HG03108 (cell line): ENCODE measurements around the gene ZNF770.
A peak's percentile ranks its signal among the peaks of the same experiment; 100 is the strongest.
"Not testable (repeated sequence)": the region's sequence is repeated elsewhere in the genome, so short reads cannot be mapped to it uniquely, and the experiment has no call there.

ENCODE experiments used
- ATAC-seq: cut with Tn5 transposase; IDR thresholded peaks from one replicate; pipeline ENCODE4 v1.9.1; 2021; ENCODE audit warnings: moderate library complexity; ENCODE audit not compliant: unreplicated experiment

Gene ZNF770

DNA sequence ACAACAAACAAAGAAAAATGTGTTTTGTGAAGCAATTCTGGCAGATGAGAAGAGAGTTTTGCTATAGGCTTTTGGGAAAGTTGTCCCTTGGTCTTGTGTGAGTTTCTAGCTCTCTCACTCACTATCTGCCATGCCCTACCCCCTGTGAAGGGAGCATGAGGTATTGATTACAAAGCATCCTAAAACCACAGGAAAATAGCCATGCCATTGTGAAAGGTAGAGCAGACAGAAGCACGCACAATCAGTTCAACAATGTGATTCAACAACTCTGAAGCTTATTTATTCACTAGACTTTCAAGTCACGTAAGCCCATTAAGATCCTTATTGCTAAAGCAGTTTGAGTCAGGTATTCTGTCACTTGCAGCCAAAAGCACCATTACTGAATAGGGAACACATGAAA lies 12.0 kb downstream of the ZNF770 start:
- no peak for ATAC-seq

DNA sequence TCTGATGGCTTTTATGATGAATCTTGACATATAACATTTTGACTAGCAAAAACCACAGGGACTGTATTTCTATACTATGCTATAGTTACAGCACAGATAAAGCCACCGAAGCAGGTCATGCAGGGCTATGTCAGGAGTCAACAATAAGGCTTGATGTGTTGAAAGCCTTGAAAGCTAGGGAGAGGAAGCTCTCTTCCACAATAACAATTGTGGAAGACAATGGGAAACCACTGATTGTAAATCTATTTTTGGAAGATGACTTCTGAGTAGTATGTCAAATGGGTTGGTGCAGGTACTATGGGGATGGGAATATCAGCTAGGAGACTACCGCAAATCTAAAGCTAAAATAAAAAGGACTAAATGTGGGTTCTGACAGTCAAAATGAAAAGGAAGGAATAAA lies 14.6 kb downstream of the ZNF770 start:
- ATAC-seq = no peak

DNA sequence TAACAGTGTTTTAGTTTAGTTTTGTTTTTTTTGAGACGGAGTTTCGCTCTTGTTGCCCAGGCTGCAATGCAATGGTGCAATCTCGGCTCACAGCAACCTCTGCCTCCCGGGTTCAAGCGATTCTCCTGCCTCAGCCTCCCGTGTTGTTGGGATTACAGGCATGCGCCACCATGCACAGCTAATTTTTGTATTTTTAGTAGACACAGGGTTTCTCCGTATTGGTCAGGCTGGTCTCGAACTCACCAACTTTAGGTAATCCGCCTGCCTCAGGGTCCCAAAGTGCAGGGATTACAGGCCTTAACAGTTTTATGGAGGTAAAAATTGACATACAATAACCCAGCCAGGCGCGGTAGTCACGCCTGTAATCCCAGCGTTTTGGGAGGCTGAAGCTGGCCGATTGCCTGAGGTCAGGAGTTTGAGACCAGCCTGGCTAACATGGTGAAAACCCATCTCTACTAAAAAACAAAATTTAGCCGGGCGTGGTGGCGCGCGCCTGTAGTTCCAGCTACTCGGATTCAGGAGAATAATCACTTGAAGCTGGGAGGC lies 17.9 kb downstream of the ZNF770 start:
- not testable (repeated sequence) for ATAC-seq

DNA sequence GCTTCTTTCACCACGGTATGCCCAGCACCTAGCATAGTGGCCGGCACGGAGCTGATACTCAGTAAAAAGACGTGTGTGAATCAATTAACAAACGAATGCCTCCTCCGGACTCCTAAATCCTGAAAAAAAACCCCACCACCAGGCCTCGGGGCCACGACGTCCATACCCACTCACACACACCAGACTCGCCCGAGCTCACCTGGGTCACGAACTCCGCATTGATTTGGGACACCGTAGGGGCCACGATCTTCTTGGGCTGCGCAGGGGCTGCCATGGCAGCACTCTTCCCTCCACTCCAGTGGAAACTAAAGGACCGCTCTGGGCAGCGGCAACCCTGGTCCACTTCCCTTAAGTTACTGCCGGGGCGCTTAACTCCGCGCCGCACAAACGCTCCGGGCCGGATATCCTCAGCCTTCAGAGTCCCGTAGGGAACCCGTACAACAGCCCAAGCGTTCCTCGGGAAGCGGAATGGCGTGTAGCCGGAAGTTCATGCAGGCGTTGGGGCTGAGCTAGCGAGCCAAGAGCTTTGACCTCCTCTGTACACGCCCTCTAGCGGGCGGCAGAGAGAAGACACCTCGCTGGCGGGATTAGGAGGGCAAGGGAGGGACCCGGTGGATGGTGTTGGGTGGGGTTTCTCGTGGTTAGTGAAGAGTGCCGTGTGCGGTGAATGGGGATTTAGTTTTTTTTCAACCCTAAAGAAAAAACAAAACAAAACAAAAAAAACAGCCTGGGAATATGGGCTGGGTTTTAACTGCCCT lies 18.6 kb downstream of the ZNF770 start, which contains the start of gene AQR:
TSS of gene AQR (minus strand) at position 403 of the 758 bp plus-strand sequence. CDS start at position 274, 129 bp downstream.
- peak; percentile 99 for ATAC-seq

DNA sequence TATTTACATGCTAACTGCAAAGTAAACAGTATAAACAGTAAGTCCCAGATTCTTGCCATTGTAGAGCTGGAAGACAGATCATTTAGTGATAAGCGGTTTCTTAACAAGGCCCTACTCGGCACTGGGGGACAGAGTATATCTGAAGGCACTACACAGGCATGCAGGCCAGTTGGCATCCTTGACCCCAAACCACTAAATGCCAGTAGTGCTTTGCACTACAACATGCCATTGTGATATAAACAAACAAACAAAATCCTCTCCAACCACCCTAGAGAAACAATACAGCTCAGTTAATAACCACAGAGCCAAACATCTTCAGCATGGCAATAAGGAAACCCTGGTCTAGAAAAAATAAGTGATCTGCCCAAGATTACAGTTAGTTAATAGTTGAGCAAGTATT lies 23.8 kb downstream of the ZNF770 start:
- no peak for ATAC-seq

DNA sequence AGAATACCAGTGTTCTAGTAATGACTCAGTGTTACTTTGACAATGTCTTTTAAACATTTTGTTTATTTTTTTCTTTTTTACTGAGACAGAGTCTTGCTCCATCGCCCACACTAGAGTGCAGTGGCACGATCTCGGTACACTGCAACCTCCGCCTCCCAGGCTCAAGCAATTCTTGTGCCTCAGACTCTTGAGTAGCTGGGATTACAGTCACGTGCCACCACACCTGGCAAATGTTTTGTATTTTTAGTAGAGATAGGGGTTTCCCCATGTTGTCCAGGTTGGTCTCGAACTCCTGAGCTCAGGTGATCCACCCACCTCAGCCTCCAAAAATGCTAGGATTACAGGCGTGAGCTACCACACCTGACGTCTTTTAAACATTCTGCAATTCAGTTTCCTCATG lies 34.2 kb downstream of the ZNF770 start:
- ATAC-seq = no peak

DNA sequence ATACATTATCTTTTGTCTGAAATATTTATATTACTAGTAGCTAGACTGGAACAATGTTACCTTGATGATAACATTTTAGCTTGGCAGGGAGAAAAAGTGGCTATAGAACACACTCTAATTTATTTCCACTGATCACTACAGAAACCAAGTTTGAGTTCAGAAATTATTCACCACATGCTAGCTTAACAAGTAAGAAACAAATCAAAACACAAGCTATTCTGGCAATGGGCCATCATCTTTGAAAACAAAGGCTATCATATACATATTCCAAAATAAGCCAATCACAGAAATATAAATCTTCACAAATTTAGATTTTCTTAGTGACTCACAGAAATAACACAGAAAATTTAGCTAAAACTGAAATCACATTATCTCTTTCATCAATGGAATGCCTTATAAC lies 35.6 kb downstream of the ZNF770 start:
- no peak for ATAC-seq

DNA sequence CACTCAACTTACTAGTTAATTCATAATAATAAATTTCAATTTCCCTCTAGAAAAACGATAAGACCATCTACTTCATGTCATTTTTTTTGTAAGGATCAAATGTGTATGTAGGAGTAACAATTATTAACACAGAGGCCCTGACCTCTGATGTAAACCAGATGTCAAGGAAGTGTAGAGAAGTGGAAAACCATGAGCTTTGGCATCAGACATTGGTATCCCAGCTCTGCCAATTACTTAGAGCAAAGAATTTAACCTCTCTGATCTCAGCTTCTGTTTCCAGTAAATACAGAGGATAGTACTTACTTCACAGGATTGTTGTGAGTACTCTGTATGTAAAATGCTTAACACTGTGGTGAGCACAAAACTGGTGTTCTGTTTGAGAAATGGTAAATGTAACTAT lies 36.1 kb downstream of the ZNF770 start:
- no peak for ATAC-seq

DNA sequence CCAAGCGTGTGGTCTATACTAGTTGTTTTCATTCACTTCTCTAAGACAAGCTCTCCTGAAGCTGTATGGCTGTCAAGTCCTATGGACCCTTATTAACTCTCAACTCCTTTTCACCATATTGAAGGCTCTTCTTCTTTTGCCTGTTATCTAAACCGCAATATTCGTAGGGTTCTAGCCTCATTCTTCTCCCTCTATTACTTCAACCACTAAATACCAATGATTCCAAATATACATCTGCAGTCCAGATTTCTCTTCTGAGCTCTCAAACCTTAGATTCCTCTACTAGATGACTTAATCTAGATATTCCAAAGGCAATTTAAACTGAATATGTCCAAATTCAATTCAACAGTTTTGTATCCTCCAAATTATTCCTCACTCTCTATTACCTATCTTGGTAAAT lies 43.2 kb downstream of the ZNF770 start:
- no peak for ATAC-seq

DNA sequence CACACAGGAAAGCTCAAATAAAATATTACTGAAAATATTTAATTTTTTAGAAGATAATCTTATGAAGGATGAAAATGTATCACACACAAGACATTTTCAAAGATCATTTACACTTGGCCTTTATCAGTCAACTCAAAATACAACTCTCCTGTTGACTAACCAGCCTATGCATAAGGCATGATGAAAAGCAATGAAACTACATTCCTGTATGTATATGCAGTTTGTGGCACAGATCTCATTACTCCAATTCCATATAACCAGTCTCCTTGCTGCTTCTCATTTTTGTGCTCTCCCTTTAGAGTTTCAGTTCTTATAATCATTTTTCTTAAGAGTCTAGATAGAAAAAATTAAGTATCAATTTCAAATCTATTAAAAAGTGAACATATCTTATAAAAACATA lies 44.4 kb downstream of the ZNF770 start:
- no peak for ATAC-seq

DNA sequence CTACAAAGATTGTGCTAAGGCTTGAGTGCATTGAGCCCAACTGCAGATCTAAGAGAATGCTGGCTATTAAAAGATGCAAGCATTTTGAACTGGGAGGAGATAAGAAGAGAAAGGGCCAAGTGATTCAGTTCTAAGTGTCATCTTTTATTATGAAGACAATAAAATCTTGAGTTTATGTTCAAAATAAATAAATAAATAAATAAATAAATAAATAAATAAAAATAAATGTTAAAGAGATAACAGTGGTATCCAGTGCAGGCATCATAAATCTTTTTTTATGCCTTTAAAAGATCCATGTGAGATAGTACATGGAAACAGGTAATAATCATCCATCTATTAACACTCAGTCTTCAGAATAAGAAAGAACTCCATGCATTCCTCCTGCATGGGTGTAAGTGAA lies 44.8 kb downstream of the ZNF770 start:
- not testable (repeated sequence) for ATAC-seq

DNA sequence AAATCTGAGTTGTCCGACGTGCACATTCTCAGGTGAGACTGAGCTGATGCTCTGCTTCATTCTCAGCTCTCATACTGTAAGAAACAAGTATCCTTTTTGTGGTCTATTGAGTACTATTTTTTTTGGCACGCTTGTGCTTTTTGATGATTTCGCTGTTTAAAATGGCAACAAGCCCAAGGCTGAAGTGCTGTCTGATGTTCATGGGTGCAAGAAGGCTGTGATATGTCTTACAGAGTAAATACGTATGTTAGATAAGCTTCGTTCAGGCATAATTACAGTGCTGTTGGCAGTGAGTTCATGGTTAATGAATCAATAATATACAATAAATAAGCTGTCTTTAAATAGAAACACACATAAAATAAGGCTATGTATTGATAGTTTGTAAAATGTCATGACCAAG lies 45.7 kb downstream of the ZNF770 start:
- no peak for ATAC-seq

DNA sequence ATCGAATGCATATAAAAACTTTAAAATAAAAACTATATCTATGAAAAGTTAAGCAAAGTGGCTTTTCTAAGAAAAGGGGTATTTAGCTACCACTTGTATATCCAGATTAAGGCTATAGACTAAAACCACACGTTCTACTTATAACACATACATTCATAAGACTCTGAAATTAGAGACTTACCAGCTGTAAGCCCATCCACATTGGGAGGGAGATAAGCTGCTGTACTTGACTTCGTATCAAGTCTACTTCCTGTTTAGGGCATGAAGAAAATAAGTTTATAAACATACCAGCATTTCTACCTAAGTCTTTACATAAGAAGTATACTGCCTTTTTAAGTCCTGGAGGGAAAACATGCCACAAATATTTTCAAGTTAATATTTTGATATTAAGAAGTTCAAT lies 46.3 kb downstream of the ZNF770 start:
- no peak for ATAC-seq

DNA sequence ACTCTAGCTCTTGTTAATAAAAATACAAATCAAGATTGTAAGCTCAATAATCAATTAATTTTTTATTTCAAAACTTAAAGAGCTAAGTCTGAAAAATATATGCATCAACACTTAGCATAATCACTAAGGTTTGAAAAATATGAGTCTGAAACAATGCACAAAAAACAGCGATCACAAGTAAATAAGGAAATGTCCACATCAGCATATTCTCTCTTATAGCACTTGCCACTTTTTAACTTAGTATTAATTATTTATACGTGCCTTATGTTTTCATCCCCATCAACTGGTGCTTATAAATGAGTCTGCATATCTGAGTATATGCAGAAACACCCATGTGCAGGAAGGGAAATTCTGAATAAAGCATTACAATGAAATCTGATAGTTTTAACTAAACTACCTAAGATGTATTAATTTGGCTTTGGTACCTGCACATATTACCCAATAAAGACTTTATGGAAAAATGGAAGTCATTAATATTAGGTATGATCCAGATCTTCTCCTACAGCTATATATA lies 46.8 kb downstream of the ZNF770 start:
- no peak for ATAC-seq

DNA sequence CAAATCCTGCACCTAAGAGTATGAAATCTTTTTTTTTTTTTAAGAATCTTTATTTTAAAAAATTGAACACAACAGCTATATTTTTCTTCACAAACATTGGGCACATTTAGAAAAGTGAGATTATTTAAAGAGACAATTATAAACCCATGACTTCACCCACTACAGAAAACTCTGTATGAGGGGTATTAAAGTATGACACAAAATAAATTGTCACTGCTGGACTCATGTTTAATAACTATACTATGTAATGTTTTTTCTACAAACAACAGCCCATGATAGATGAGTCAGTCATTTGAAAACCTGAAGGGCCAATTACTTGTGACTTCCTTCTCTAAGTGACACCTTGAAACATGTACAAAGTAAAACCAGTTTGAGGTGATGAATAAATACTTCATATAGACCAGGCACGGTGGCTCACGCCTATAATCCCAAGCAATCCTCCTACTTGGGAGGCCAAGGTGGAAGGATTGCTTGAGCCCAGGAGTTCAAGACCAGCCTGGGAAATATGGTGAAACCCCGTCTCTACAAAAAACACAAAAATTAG lies 54.6 kb downstream of the ZNF770 start:
- ATAC-seq = no peak

DNA sequence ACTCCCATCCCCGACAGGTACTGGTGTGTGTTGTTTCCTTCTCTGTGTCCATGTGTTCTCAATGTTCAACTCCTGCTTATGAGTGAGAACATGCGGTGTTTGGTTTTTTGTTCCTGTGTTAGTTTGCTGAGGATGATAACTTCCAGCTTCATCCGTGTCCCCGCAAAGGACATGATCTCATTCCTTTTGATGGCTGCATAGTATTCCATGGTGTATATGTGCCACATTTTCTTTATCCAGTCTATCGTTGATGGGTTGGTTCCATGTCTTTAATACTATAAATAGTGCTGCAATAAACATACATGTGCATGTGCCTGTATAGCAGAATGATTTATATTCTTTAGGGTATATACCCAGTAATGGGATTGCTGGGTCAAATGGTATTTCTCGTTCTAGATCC lies 59.7 kb downstream of the ZNF770 start:
- not testable (repeated sequence) for ATAC-seq
